K562 (cell line): ENCODE data around the gene GDF2. TPM values are rescaled to one million over a fixed set of nuclear protein-coding genes. Genes with fewer than 3 reads are reported as not detected.

Experiments used
- C11orf30 ChIP-seq: fragments of 450-650 bp; IDR thresholded peaks from 2 replicates; pipeline ENCODE4 v1.6.1; 2016; ENCODE audit warnings: low read depth, mild to moderate bottlenecking
- HSF4 ChIP-seq: fragments of 250-450 bp; sonication (Bioruptor Pico); IDR thresholded peaks from 2 replicates; pipeline ENCODE4 v2.1.2; 2022; ENCODE audit warnings: mild to moderate bottlenecking, moderate library complexity, borderline replicate concordance
- KDM5B ChIP-seq: fragments of 200-600 bp; sonication (generic); IDR thresholded peaks from 2 replicates; pipeline ENCODE4 v1.6.1; 2012; ENCODE audit warnings: low read depth, mild to moderate bottlenecking, moderate library complexity, low read length, control low read depth, inconsistent platforms; ENCODE audit not compliant: insufficient replicate concordance
- MXI1 ChIP-seq: IDR thresholded peaks from 2 replicates; pipeline ENCODE4 v1.6.1; 2011; ENCODE audit warnings: low read depth, mild to moderate bottlenecking, improper control_type of control experiment, low read length
- PHB ChIP-seq: fragments of 250-450 bp; sonication (Bioruptor Pico); IDR thresholded peaks from 2 replicates; pipeline ENCODE4 v1.5.0; 2021
- POLR2H ChIP-seq: IDR thresholded peaks from 2 replicates; pipeline ENCODE4 v1.6.1; 2016; ENCODE audit warnings: missing genetic modification characterization, low read depth, mild to moderate bottlenecking, control low read depth, missing compliant biosample characterization, moderate library complexity
- RFX5 ChIP-seq: IDR thresholded peaks from 2 replicates; pipeline ENCODE4 v1.6.1; 2011; ENCODE audit warnings: low read depth, mild to moderate bottlenecking, improper control_type of control experiment, low read length
- TBL1XR1 ChIP-seq, 2 experiments: IDR thresholded peaks; 2 replicates each; pipeline ENCODE4 v1.6.1; 2012; ENCODE audit warnings: improper control_type of control experiment in 2 of 2, low read length in 2 of 2, mild to moderate bottlenecking in 1 of 2
- TGIF2 ChIP-seq: sonication (generic); formaldehyde crosslinking; IDR thresholded peaks from 2 replicates; pipeline ENCODE4 v1.8.1; 2022; ENCODE audit warnings: mild to moderate bottlenecking, missing genetic modification reagents, moderate library complexity
- ZNF778 ChIP-seq: fragments of 450-650 bp; formaldehyde crosslinking; IDR thresholded peaks from 2 replicates; pipeline ENCODE4 v1.4.0; 2020; ENCODE audit warnings: mild to moderate bottlenecking, moderate library complexity
- polyA plus RNA-seq, 8 experiments: library from polyadenylated mRNA; depleted of rRNA in 4 of 8; stranded (reverse) in 5 of 8; unstranded in 3 of 8; fragments of >200 nt; fragmentation: Nextera tagmentation in 2 of 8; fragmentation: Illumina TruSeq in 1 of 8; extraction: Ambion mirVana in 2 of 8; extraction: Trizol in 1 of 8; gene quantifications; 2 replicates each; pipeline versions ENCODE4 v1.2.1 to v1.2.3, GENCODE V29; 2011 to 2014; ENCODE audit warnings: inconsistent platforms in 1 of 8, missing spikeins in 1 of 8
- total RNA-seq, 7 experiments: library from RNA; depleted of rRNA in 6 of 7; stranded (reverse); fragments of >200 nt in 6 of 7; fragmentation: Illumina TruSeq in 2 of 7; extraction: Trizol in 2 of 7; gene quantifications; 2 replicates each; pipeline versions ENCODE4 v1.2.1 to v1.2.3, GENCODE V29; 2011 to 2021; ENCODE audit warnings: low replicate concordance in 1 of 7
- TF ChIP-seq, protein P1 (sequence below): fragments of 150-350 bp; IDR thresholded peaks from 2 replicates; pipeline ENCODE4 v1.6.1; 2014; ENCODE audit warnings: low read depth, mild to moderate bottlenecking, low read length, borderline replicate concordance
- TF ChIP-seq, protein P2 (sequence below): fragments of 200-800 bp; sonication (Bioruptor generic); IDR thresholded peaks from 2 replicates; pipeline ENCODE4 v1.6.1; 2016; ENCODE audit warnings: missing genetic modification characterization, missing compliant biosample characterization
- TF ChIP-seq, protein P3 (sequence below): fragments of 250-450 bp; sonication (Bioruptor Pico); IDR thresholded peaks from 2 replicates; pipeline ENCODE4 v1.4.0; 2020; ENCODE audit warnings: mild to moderate bottlenecking

GDF2 gene
- total and polyA plus RNA-seq, 9 of the 15 experiments (the other 6 are each of a cell fraction or from before 2014, with no cell fraction given) = 0.08 to 0.58 (median 0.27) TPM; not detected in 2

DNA sequence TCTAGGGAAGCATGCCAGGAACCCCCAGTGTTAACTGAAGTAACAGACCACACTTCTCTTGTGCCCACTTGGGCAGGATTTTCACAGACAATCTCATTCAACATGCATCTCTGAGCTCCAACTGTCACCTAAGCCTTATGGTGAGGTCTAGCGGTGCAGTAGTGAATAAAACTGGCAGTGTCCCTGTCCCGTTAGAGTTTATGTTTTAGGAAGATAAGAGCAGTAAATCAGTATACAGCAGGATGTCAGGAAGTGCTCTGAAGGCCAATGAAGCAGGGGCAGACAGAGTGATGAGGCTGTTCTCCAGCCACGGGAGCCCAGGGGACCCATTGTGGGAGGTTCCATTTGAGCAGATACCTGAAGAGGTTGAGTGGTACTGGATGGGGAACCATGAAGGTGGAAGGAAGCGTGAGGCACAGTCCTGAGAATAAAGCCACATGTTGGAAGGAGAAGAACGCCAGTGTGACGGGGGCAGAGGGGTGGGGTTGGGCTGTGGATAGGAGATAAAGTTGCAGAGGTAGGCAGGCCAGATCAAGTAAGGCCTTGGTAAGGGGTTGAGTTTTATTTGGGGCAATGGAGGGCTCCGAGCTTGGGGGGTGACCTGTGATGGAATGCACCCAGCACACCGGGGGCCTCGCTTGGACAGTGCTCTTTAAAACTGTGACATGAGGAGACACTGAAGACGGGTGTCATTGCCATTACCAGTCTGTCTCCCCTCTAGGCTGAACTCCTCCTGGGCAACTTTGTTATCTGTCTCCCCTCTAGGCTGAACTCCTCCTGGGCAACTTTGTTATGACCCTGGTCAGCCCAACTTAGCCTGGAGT lies 15.7 kb upstream of the GDF2 start (continued):
- TF ChIP-seq TGIF2 (CRISPR knock-in tag) = no peak
- TF ChIP-seq RFX5 = no peak
- TF ChIP-seq, protein P1, sequence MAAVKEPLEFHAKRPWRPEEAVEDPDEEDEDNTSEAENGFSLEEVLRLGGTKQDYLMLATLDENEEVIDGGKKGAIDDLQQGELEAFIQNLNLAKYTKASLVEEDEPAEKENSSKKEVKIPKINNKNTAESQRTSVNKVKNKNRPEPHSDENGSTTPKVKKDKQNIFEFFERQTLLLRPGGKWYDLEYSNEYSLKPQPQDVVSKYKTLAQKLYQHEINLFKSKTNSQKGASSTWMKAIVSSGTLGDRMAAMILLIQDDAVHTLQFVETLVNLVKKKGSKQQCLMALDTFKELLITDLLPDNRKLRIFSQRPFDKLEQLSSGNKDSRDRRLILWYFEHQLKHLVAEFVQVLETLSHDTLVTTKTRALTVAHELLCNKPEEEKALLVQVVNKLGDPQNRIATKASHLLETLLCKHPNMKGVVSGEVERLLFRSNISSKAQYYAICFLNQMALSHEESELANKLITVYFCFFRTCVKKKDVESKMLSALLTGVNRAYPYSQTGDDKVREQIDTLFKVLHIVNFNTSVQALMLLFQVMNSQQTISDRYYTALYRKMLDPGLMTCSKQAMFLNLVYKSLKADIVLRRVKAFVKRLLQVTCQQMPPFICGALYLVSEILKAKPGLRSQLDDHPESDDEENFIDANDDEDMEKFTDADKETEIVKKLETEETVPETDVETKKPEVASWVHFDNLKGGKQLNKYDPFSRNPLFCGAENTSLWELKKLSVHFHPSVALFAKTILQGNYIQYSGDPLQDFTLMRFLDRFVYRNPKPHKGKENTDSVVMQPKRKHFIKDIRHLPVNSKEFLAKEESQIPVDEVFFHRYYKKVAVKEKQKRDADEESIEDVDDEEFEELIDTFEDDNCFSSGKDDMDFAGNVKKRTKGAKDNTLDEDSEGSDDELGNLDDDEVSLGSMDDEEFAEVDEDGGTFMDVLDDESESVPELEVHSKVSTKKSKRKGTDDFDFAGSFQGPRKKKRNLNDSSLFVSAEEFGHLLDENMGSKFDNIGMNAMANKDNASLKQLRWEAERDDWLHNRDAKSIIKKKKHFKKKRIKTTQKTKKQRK = no peak
- TF ChIP-seq, protein P2, sequence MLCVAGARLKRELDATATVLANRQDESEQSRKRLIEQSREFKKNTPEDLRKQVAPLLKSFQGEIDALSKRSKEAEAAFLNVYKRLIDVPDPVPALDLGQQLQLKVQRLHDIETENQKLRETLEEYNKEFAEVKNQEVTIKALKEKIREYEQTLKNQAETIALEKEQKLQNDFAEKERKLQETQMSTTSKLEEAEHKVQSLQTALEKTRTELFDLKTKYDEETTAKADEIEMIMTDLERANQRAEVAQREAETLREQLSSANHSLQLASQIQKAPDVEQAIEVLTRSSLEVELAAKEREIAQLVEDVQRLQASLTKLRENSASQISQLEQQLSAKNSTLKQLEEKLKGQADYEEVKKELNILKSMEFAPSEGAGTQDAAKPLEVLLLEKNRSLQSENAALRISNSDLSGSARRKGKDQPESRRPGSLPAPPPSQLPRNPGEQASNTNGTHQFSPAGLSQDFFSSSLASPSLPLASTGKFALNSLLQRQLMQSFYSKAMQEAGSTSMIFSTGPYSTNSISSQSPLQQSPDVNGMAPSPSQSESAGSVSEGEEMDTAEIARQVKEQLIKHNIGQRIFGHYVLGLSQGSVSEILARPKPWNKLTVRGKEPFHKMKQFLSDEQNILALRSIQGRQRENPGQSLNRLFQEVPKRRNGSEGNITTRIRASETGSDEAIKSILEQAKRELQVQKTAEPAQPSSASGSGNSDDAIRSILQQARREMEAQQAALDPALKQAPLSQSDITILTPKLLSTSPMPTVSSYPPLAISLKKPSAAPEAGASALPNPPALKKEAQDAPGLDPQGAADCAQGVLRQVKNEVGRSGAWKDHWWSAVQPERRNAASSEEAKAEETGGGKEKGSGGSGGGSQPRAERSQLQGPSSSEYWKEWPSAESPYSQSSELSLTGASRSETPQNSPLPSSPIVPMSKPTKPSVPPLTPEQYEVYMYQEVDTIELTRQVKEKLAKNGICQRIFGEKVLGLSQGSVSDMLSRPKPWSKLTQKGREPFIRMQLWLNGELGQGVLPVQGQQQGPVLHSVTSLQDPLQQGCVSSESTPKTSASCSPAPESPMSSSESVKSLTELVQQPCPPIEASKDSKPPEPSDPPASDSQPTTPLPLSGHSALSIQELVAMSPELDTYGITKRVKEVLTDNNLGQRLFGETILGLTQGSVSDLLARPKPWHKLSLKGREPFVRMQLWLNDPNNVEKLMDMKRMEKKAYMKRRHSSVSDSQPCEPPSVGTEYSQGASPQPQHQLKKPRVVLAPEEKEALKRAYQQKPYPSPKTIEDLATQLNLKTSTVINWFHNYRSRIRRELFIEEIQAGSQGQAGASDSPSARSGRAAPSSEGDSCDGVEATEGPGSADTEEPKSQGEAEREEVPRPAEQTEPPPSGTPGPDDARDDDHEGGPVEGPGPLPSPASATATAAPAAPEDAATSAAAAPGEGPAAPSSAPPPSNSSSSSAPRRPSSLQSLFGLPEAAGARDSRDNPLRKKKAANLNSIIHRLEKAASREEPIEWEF (CRISPR knock-in tag) = no peak
- no peak for TF ChIP-seq POLR2H (tag)
- TF ChIP-seq, protein P3, sequence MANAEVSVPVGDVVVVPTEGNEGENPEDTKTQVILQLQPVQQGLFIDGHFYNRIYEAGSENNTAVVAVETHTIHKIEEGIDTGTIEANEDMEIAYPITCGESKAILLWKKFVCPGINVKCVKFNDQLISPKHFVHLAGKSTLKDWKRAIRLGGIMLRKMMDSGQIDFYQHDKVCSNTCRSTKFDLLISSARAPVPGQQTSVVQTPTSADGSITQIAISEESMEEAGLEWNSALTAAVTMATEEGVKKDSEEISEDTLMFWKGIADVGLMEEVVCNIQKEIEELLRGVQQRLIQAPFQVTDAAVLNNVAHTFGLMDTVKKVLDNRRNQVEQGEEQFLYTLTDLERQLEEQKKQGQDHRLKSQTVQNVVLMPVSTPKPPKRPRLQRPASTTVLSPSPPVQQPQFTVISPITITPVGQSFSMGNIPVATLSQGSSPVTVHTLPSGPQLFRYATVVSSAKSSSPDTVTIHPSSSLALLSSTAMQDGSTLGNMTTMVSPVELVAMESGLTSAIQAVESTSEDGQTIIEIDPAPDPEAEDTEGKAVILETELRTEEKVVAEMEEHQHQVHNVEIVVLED = no peak
- no peak for TF ChIP-seq TBL1XR1 (IDR thresholded peaks at IDR 0.05; ENCODE audit: low read length in 2 of 2)
- TF ChIP-seq MXI1 = no peak
- no peak for TF ChIP-seq PHB (CRISPR knock-in tag)
- no peak for TF ChIP-seq KDM5B
- TF ChIP-seq HSF4 (CRISPR knock-in tag) = no peak
- TF ChIP-seq ZNF778 = no peak
- TF ChIP-seq C11orf30 = no peak
